Panc1 (cell line): Measurements from ENCODE around the gene APOC3. TPM values are rescaled to one million over a fixed set of nuclear protein-coding genes. Genes with fewer than 3 reads are reported as not detected.

ENCODE experiments used
- ATAC-seq: fragments of 200-7000 bp; cut with Tn5 transposase; 2 replicates; pipeline ENCODE4 v1.9.1; 2020; ENCODE audit warnings: mild to moderate bottlenecking, moderate library complexity
- BruUV-seq: library from RNA; stranded (reverse); fragments of 400-500 nt; replicated peaks from 2 replicates; lab custom pipeline; 2021; lab: Mats Ljungman, UMichigan
- CTCF ChIA-PET: fragments of 300-600 bp; sonication (Branson Sonifier 250); formaldehyde crosslinking; loops from one replicate; lab custom pipeline; 2022; ENCODE audit warnings: antibody characterized with exemption; lab: Charles Lee
- POLR2A ChIA-PET: fragments of 300-600 bp; sonication (Branson Sonifier 250); formaldehyde crosslinking; loops from one replicate; lab custom pipeline; 2022; ENCODE audit warnings: antibody characterized with exemption; lab: Charles Lee
- DNase-seq: peaks from one replicate; pipeline ENCODE4 v3.0.0-alpha.2; 2010; ENCODE audit warnings: low read depth, low spot score
- H3K27ac ChIP-seq: 2 replicates; pipeline ENCODE4 v1.5.1; 2011; ENCODE audit warnings: mild to moderate bottlenecking, low read length, inconsistent platforms
- H3K27me3 ChIP-seq: fragments of 200-500 bp; sonication (Bioruptor generic); 2 replicates; pipeline ENCODE4 v1.6.0; 2014; ENCODE audit warnings: low read length, inconsistent platforms; ENCODE audit not compliant: control insufficient read depth, insufficient read depth
- H3K36me3 ChIP-seq: fragments of 200-500 bp; sonication (Bioruptor generic); 2 replicates; pipeline ENCODE4 v1.5.1; 2014; ENCODE audit warnings: inconsistent platforms, mild to moderate bottlenecking, low read length, moderate library complexity; ENCODE audit not compliant: control insufficient read depth, insufficient read depth
- H3K4me1 ChIP-seq: 2 replicates; pipeline ENCODE4 v1.5.1; 2011; ENCODE audit warnings: inconsistent platforms, mild to moderate bottlenecking, low read length, moderate library complexity; ENCODE audit not compliant: control insufficient read depth, insufficient read depth
- H3K4me3 ChIP-seq, 2 experiments: 2 replicates each; pipeline ENCODE4 v1.5.1; 2011 to 2012; ENCODE audit warnings: low read depth in 2 of 2, low read length in 2 of 2, mild to moderate bottlenecking in 2 of 2, inconsistent platforms in 1 of 2, moderate library complexity in 1 of 2
- H3K9me3 ChIP-seq: fragments of 200-500 bp; sonication (Bioruptor generic); 2 replicates; pipeline ENCODE4 v1.5.1; 2014; ENCODE audit warnings: low read depth, mild to moderate bottlenecking, inconsistent platforms, low read length, moderate library complexity; ENCODE audit not compliant: control insufficient read depth, insufficient read depth
- POLR2AphosphoS5 ChIP-seq: IDR thresholded peaks from 2 replicates; pipeline ENCODE4 v1.6.1; 2012; ENCODE audit warnings: mild to moderate bottlenecking, low read depth, low read length, moderate library complexity
- SIN3A ChIP-seq: IDR thresholded peaks from 2 replicates; pipeline ENCODE4 v1.6.1; 2012; ENCODE audit warnings: low read depth, mild to moderate bottlenecking, low read length, moderate library complexity, borderline replicate concordance; ENCODE audit not compliant: insufficient read depth
- TCF7L2 ChIP-seq: IDR thresholded peaks from 2 replicates; pipeline ENCODE4 v1.6.1; 2011; ENCODE audit warnings: mild to moderate bottlenecking, low read depth, low read length, inconsistent platforms
- in situ Hi-C: cut with HindIII; loops from 2 replicates; pipeline ENCODE4 v1.10.0; 2016; ENCODE audit warnings: low sequenced_read_pairs, low pct_unique_long_range_greater_than_20kb
- intact Hi-C: fragments of 100-400 bp; cut with micrococcal nuclease; formaldehyde crosslinking; loops from one replicate; pipeline ENCODE4 v1.10.0; 2022; ENCODE audit not compliant: unreplicated experiment
- total RNA-seq: library from RNA; stranded (reverse); gene quantifications from one replicate; pipeline ENCODE4 v1.2.1, GENCODE V29; 2021; ENCODE audit not compliant: unreplicated experiment
- TF ChIP-seq, protein P1 (sequence below), 2 experiments: IDR thresholded peaks; 2 replicates each; pipeline ENCODE4 v1.6.1; 2011 to 2012; ENCODE audit warnings: low read depth in 2 of 2, control low read depth in 1 of 2, low read length in 1 of 2, mild to moderate bottlenecking in 1 of 2, moderate library complexity in 1 of 2; ENCODE audit not compliant: insufficient read depth in 1 of 2
- TF ChIP-seq, protein P2 (sequence below): fragments of 450-650 bp; IDR thresholded peaks from 2 replicates; pipeline ENCODE4 v1.5.1; 2017; ENCODE audit warnings: mild to moderate bottlenecking

Gene APOC3
- total RNA-seq, 1 experiment from 2014 or later: 1.2 TPM

GRCh38 chr11:116857936-116858335 lies 28.2 kb downstream of the APOC3 start:
- ChIA-PET CTCF (no interaction called here), POLR2A (no interaction called here)
- Histone ChIP-seq H3K4me1 (peaks cover under 1% of the 10 kb centered on the region; the same call in 1 of the 2 replicates), H3K4me3 (no peak overlapping the region), H3K27ac (no peak overlapping the region), H3K9me3 (no peaks in the 10 kb centered on the region), H3K36me3 (peaks cover 3% of the 10 kb centered on the region; the same call in 1 of the 2 replicates), H3K27me3 (no peaks in the 10 kb centered on the region)
- DNase-seq (no peak), ATAC-seq (no peak)
- TF ChIP-seq SIN3A: no peak
- TF ChIP-seq, protein P1, sequence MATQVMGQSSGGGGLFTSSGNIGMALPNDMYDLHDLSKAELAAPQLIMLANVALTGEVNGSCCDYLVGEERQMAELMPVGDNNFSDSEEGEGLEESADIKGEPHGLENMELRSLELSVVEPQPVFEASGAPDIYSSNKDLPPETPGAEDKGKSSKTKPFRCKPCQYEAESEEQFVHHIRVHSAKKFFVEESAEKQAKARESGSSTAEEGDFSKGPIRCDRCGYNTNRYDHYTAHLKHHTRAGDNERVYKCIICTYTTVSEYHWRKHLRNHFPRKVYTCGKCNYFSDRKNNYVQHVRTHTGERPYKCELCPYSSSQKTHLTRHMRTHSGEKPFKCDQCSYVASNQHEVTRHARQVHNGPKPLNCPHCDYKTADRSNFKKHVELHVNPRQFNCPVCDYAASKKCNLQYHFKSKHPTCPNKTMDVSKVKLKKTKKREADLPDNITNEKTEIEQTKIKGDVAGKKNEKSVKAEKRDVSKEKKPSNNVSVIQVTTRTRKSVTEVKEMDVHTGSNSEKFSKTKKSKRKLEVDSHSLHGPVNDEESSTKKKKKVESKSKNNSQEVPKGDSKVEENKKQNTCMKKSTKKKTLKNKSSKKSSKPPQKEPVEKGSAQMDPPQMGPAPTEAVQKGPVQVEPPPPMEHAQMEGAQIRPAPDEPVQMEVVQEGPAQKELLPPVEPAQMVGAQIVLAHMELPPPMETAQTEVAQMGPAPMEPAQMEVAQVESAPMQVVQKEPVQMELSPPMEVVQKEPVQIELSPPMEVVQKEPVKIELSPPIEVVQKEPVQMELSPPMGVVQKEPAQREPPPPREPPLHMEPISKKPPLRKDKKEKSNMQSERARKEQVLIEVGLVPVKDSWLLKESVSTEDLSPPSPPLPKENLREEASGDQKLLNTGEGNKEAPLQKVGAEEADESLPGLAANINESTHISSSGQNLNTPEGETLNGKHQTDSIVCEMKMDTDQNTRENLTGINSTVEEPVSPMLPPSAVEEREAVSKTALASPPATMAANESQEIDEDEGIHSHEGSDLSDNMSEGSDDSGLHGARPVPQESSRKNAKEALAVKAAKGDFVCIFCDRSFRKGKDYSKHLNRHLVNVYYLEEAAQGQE (IDR thresholded peaks at IDR 0.05; ENCODE audit: insufficient read depth in 1 of 2, low read depth in 2 of 2, low read length in 1 of 2): no peak
- TF ChIP-seq, protein P2, sequence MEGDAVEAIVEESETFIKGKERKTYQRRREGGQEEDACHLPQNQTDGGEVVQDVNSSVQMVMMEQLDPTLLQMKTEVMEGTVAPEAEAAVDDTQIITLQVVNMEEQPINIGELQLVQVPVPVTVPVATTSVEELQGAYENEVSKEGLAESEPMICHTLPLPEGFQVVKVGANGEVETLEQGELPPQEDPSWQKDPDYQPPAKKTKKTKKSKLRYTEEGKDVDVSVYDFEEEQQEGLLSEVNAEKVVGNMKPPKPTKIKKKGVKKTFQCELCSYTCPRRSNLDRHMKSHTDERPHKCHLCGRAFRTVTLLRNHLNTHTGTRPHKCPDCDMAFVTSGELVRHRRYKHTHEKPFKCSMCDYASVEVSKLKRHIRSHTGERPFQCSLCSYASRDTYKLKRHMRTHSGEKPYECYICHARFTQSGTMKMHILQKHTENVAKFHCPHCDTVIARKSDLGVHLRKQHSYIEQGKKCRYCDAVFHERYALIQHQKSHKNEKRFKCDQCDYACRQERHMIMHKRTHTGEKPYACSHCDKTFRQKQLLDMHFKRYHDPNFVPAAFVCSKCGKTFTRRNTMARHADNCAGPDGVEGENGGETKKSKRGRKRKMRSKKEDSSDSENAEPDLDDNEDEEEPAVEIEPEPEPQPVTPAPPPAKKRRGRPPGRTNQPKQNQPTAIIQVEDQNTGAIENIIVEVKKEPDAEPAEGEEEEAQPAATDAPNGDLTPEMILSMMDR: no peak
- intact Hi-C loops (no loop called here), in situ Hi-C loops (no loop called here)
- no TSS peak for BruUV-seq

DNA sequence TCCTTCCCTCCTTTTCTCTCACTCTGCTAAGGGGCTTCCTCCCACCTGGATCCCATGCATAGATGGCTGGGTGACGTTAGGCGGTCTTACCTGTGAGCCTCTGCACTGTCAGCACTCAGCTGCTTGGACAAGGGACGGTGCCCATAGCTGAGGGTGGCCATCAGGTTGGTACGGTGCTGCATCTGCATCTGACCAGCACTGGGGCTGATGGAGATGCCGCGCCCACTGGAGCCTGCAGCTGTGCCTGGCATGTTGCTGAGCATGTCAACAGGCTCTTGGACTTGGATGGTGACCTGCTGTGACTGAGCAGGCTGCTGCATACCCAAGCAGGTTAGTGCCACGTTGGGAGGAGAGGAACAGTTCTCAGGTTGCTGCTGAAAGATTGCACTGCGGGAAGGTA lies 29.5 kb downstream of the APOC3 start:
- H3K4me3 ChIP-seq: no peak overlapping the region
- POLR2A ChIA-PET: interaction anchor here (0.5 kb wide), 1 partner anchor 279 kb away, joined by 10 read pairs; no protein-coding TSS in a partner anchor
- in situ Hi-C loops: no loop called here
- CTCF ChIA-PET: no interaction called here
- no peaks in the 10 kb centered on the region for H3K4me1 ChIP-seq
- intact Hi-C loops: no loop called here
- no peaks in the 10 kb centered on the region for H3K27me3 ChIP-seq
- ATAC-seq (no peak), DNase-seq (no peak)
- H3K9me3 ChIP-seq: no peaks in the 10 kb centered on the region
- no peak overlapping the region for H3K27ac ChIP-seq
- no TSS peak for BruUV-seq
- TF ChIP-seq TCF7L2 (no peak), SIN3A (no peak), POLR2AphosphoS5 (no peak)
- TF ChIP-seq, protein P2: no peak
- TF ChIP-seq, protein P1 (IDR thresholded peaks at IDR 0.05; ENCODE audit: insufficient read depth in 1 of 2, low read depth in 2 of 2, low read length in 1 of 2): no peak
- peaks cover 3% of the 10 kb centered on the region; the same call in 1 of the 2 replicates for H3K36me3 ChIP-seq
